ENCODE results near the gene GIGYF2. TPM values are rescaled to one million over a fixed set of nuclear protein-coding genes. Genes with fewer than 3 reads are reported as not detected.

GIGYF2 gene
- total RNA-seq, 1 experiment from 2014 or later: 68.3 TPM

GRCh38 chr2:232893834-232894233 is 196.7 kb downstream of the GIGYF2 start:
- in situ Hi-C loops (cut with HindIII; ENCODE audit: low pct_unique_long_range_greater_than_20kb, low sequenced_read_pairs) (no loop called here), intact Hi-C loops (cut with micrococcal nuclease; ENCODE audit: unreplicated experiment) (no loop called here)
- no peak for DNase-seq (ENCODE audit: low read depth, low spot score)
- no TSS peak for BruUV-seq (replicated peaks)
- no peaks in the 10 kb centered on the region for H3K9me3 ChIP-seq (ENCODE audit: control insufficient read depth, insufficient read depth, low read depth, low read length)
- no peaks in the 10 kb centered on the region for H3K4me1 ChIP-seq (ENCODE audit: control insufficient read depth, insufficient read depth, low read length)
- ATAC-seq: no peak
- no peaks in the 10 kb centered on the region for H3K36me3 ChIP-seq (ENCODE audit: control insufficient read depth, insufficient read depth, low read length)
- no peak overlapping the region for H3K4me3 ChIP-seq (ENCODE audit: low read depth in 2 of 2, low read length in 2 of 2)
- CTCF ChIA-PET: interaction anchor here (0.5 to 0.7 kb wide), 2 partner anchors 14 to 504 kb away, joined by 3 read pairs; no protein-coding TSS in a partner anchor
- no peaks in the 10 kb centered on the region for H3K27me3 ChIP-seq (ENCODE audit: control insufficient read depth, insufficient read depth, low read length)
- no peak overlapping the region for H3K27ac ChIP-seq (ENCODE audit: low read length)
- POLR2A ChIA-PET: no interaction called here
- TF ChIP-seq, protein P1, sequence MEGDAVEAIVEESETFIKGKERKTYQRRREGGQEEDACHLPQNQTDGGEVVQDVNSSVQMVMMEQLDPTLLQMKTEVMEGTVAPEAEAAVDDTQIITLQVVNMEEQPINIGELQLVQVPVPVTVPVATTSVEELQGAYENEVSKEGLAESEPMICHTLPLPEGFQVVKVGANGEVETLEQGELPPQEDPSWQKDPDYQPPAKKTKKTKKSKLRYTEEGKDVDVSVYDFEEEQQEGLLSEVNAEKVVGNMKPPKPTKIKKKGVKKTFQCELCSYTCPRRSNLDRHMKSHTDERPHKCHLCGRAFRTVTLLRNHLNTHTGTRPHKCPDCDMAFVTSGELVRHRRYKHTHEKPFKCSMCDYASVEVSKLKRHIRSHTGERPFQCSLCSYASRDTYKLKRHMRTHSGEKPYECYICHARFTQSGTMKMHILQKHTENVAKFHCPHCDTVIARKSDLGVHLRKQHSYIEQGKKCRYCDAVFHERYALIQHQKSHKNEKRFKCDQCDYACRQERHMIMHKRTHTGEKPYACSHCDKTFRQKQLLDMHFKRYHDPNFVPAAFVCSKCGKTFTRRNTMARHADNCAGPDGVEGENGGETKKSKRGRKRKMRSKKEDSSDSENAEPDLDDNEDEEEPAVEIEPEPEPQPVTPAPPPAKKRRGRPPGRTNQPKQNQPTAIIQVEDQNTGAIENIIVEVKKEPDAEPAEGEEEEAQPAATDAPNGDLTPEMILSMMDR (IDR thresholded peaks at IDR 0.05): no peak
- no peak for TF ChIP-seq POLR2AphosphoS5 (IDR thresholded peaks at IDR 0.05; ENCODE audit: low read depth, low read length)
- TF ChIP-seq SIN3A (IDR thresholded peaks at IDR 0.05; ENCODE audit: borderline replicate concordance, insufficient read depth, low read depth, low read length): no peak
- TF ChIP-seq REST (IDR thresholded peaks at IDR 0.05; ENCODE audit: insufficient read depth in 1 of 2, low read depth in 2 of 2, low read length in 1 of 2): no peak

- Histone ChIP-seq H3K36me3 (ENCODE audit: control insufficient read depth, insufficient read depth, low read length) (no peaks in the 10 kb centered on the region), H3K27me3 (ENCODE audit: control insufficient read depth, insufficient read depth, low read length) (no peaks in the 10 kb centered on the region), H3K27ac (ENCODE audit: low read length) (no peak overlapping the region), H3K4me3 (ENCODE audit: low read depth in 2 of 2, low read length in 2 of 2) (no peak overlapping the region), H3K9me3 (ENCODE audit: control insufficient read depth, insufficient read depth, low read depth, low read length) (no peaks in the 10 kb centered on the region), H3K4me1 (ENCODE audit: control insufficient read depth, insufficient read depth, low read length) (no peaks in the 10 kb centered on the region)
- intact Hi-C loops (cut with micrococcal nuclease; ENCODE audit: unreplicated experiment): no loop called here
- DNase-seq (ENCODE audit: low read depth, low spot score) (no peak), ATAC-seq (no peak)
- POLR2A ChIA-PET: no interaction called here
- CTCF ChIA-PET: interaction anchor here (0.7 kb wide), 1 partner anchor 14 kb away, joined by 3 read pairs; no protein-coding TSS in a partner anchor
- no TSS peak for BruUV-seq (replicated peaks)
- in situ Hi-C loops (cut with HindIII; ENCODE audit: low pct_unique_long_range_greater_than_20kb, low sequenced_read_pairs): no loop called here
- TF ChIP-seq SIN3A (IDR thresholded peaks at IDR 0.05; ENCODE audit: borderline replicate concordance, insufficient read depth, low read depth, low read length) (no peak), REST (IDR thresholded peaks at IDR 0.05; ENCODE audit: insufficient read depth in 1 of 2, low read depth in 2 of 2, low read length in 1 of 2) (no peak), TCF7L2 (IDR thresholded peaks at IDR 0.05; ENCODE audit: low read depth, low read length) (no peak), POLR2AphosphoS5 (IDR thresholded peaks at IDR 0.05; ENCODE audit: low read depth, low read length) (no peak)
- TF ChIP-seq, protein P1 (IDR thresholded peaks at IDR 0.05): no peak
Observed at GRCh38 chr2:232894251-232894650, 197.1 kb downstream of the GIGYF2 start.
